SIG-M5 treated with dmso at 0.1 percent for 504 hours (cell line): ENCODE results near the gene ZNF334.
A peak's percentile ranks its signal among the peaks of the same experiment; 100 is the strongest.

Experiments
- DNase-seq: peaks from one replicate; lab custom pipeline; 2025; ENCODE audit not compliant: unreplicated experiment; lab: John Stamatoyannopoulos, UW

Gene ZNF334

DNA sequence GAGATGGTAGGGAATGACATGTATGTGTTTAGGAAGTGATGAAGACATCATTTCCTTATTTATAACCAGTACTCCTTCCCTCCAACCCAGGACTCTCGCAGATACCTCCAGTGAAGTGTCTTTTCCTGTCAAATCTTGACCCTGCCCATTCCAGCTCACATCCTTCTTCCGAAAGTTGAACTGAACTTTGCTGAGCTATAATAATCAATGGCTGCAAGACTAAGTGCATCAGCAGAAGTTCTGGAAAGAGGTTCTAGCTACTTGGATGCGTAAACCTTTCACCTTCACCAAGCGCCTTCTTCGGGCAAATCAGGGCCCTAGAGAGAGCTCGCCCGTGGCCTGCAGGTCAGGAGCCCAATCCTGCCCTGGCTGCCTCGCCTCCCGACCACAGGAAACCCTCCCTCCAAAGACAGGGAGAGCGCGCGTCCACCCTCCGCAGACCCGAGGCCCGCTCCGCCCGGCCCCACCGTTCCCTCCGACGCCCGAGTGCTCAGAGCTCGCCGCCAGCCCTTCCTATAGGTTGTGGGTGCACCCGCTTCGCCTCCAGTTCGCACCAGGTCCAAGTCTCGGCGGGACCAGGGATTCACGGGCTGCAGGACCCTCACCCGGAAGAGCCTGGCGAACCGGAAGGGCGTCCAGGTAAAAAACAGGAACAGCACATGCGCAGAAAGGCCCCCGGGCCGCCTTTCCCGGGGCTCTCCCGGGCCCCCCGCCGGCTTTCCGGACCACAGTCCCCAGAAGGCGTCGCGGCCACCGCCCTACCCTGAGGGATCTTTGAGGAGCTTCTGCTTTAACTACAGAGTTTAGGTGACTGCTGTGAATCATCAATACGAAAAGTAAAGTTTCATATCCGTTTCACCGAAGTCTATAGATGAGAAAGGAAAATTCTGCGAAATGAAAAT is at the start of gene ZNF334:
Gene ZNF334, minus strand, starts transcription at position 617 of the 902 bp plus-strand sequence. CDS start 1,457 bp downstream, outside the sequence.
- DNase-seq = no peak

DNA sequence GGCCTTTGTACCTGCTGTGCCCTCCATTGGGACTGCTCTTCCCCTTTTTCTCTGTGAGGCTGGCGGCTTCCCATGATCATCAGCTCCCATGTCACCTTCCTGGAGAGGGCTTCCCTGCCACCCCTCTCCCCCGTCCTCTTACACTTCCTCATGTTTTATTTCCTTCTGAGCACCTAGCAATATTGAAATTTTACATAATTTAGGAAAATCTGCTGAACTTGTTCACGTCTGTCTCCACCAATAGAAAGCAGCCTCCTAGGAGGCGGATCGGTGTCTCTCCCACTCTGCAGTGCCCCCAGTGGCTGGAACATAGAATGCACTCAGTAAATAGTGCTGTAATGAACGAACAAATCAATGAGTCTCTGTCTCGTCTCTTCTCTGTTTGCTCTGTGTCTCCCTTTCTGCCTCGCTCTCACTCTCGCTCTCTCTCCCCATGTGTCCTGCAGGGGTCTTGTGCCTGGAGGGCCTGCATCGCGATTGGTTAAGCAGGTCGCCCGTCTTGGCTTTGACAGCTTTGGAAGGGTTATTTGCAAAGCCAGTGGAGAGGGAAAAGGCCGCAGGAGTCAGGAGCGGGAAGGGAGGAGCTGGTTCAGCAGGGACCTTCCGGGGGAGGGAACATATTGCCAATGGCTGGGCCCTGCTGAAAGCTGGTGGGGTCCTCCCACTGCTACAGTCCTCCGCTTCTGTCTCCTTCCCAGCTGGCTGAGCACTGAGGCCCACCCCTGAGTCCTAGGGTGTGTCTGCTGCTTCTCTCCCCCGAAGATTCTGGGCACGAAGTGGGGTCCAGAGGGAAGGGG is 49.2 kb upstream of the ZNF334 start:
- DNase-seq = peak; percentile 70

DNA sequence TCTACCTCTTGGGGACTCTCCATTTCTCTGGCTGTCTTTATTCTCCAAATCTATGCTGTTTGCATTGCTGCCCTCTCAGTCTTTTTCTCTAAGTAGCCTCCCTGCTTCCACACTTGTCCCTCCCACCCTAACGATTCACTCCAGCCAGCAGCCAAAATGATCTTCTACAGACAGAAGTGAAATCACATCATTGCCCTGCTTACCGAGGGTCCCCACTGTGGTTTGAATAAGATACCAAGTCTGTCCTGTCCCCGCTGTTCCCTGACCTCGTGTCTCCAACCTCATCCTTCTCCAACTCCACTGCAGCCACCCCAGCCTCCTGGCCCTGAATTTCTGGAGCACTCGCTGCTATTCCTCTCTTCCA is 48.6 kb upstream of the ZNF334 start:
- no peak for DNase-seq

DNA sequence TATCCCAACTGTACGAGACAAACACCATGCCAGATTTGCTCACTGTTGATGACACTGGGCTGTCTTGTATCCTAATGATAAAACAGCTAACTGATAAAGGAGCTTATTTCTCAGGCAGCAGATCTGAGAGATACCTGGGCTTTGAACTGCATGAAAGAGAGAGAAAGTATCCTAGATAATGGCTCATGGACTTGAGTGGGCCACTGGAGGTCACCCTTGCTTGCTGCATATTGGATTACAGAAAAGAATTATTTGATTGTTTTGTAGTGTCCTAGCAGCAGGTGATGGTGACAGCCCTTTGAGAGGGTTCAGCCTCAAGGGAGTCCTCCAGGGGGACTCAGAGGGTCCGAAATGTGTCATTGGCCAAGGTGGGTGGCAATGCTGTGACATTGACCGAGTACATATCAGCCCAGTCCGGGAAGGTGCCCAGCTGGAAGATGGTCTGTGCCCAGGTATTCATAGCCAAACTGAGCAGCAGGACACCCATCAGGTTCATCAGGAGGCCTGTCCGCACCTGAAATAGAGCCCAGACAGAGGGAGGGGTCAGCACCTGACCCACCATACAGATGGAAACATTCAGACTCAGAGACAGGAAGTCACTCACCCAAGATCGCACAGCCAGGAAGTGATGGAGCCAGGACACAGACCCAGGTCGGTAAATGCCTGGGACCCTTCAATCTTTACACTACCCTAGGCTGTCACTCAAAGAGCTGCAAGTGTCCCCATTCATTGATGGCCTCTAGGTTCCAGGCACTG is 46.5 kb upstream of the ZNF334 start:
- no peak for DNase-seq

DNA sequence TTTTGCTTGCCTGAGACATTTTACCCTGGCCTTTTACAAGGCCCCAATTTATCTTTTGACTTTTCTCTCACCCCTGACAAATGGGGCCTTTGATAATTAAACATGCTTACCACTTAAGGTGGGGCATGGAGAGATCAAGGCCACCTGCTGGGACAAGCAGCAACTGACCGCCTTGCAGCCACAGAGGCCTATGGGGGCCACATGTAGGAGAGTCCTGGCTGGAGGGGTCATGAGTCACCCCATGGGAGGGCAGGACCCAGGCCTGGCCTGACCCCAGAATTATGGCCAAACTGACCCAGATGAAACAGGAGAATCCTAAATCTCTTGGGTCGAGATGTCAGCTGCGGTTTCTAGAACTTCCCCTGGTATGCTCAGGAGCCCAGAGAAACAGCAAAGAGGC is 45.6 kb upstream of the ZNF334 start:
- no peak for DNase-seq

DNA sequence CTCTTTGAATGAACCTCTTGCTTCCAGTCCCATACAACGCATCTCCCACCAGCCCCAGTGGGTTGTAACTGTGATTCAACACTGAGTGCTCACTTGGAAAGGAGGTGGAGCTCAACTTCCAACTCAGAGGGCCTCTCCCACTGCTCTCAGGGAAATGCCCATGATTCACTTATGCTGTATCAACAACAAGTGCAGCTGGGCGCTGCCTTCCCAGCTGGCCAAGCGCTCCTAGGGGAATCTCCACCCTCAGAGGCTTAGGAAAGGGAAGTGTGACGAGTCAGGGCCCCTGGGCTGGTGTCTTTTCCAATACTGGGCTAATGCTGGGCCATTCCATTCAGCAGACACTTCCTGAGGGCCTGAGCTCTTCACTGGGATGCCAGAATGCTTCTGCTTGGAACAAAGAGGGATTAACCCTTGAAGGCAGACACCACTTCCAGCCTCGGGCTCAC is 45.2 kb upstream of the ZNF334 start:
- DNase-seq = no peak

DNA sequence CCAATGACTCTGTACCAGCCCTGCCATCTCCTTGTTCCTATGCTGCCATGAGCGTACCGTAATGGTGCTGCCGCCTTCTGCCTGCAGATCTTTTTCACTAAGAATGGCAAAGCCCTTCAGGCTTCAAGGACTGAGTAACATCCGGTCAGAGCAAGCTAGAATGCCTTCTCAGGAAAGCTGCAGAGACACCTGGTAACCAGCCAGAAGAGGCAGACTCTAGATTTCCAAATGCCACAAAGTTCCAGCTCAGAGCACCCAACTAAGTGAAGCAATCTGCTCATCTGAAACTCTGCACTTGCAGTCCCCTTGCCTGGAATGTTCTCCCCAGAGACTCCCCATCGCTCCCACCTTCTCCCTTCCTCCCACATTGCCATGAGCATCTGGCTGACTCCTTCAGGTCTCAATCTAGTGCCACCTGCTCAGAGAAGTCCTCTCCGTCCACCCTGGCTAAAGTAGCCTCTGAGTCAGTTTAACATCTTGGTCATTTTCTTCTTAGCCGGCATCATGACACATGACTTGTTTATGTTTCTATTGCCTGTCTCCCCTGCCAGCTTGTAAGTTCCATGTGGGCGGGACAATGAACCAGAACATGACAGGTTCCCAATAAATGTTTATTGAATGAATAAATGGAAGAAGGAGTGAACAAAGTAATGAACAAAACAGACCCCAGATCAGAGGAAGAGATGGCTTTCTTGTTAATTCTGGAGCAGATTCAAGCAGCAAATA is 44.0 kb upstream of the ZNF334 start:
- DNase-seq = no peak

DNA sequence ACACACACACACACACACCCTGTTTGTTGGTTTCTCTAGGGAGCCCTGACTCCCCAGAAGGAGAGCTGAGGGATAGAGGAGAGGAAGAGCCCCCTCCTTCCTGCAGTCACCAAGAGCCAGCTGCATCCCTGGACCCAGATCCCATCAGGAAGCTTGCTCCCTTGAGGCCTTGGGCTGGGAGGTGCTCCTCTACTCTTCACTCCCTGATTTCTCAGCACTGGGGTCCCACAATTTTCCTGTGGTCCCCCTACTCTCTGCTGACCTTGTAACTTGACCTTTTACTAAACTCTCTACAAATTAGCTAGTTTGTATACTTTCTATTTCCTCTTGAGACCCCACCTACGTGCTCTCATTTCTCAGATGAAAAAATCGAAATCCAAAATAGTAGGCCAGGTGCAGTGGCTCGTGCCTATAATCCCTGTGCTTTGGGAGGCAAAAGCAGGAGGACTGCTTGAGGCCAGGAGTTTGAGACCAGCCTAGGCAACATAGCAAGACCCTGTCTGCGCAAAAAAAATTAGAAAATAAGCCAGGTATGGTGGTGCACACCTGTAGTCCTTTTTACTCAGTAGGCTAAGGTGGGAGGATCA is 42.1 kb upstream of the ZNF334 start:
- no peak for DNase-seq

DNA sequence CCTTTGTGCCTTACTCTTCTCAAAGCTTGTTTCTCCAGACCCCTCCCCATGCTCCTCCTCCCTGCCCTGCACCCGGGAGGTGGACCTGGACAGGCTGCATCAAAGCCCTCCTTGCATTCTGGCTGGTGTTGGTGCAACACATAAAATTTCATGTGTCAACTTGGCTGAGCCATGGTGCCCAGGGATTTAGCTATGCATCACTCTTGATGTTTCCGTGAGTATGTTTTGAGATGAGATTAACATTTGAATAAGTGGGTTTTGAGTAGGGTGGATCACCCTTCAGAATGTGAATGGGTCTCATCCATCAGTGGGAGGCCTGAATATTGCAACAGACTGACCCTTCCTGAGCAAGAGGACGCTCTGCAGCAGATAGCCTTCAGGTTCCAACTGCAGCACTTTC is 41.5 kb upstream of the ZNF334 start:
- DNase-seq = no peak

DNA sequence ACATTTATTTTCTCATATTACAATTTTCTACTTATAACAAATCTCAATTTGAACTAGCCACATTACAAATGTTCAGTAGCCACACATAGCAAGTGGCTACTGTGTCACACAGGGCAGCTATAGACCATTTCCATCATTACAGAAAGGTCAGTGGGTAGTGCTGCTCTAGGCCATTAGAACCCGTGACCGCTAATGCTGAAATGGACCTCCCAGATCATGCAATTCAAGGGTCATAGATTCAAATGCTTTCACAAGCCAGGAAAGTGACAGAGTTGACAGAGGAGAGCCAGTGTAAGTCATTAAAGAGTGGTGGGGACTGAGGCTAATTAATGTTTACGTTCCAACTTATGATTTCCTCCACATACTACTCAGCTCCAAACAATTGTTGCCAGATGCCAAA is 40.6 kb upstream of the ZNF334 start:
- DNase-seq = no peak

DNA sequence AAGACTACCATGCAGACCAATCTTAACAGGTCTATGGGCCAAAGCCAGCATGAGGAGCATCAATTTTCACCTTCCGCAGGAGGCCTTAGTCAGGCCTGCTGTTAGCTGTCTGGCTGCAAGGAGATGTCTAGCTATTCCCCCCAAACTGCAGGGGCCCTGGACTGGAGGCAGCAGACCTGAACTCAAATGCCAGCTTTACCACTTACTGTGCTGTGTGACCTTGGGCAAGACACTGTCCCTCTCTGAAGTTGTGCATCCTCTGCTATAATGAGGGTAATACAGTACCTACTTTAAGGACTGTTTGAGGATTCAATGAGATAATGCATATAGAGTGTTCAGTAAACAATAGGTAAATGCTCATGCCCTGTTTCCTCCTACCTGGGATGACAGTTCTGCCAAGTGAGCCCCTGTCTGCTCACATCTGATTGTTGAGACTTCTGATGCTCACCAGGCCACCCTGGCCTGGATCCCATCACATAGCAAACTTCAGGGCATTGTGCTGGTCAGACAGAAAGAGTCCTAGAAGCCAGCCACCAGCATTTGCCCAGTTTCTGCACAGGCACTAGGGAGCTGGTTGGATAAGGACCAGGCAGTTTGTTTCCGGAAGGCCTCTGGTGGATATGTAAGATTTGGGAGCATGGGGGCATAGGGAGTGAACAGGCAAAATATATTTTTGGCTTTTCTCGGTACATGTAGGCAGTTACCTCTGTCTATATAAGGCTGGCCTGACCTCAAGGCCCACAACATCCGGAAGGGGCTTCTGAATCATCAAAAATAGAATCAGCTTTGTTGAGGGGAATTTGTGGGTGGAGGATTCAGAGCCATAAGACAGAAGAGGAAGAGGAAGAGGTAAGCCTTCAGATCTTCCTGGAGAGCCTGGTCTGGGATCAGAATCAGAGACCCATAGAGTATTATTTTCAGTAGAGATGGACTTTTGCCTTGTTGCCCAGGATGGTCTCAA is 39.4 kb upstream of the ZNF334 start:
- peak; percentile 95 for DNase-seq

DNA sequence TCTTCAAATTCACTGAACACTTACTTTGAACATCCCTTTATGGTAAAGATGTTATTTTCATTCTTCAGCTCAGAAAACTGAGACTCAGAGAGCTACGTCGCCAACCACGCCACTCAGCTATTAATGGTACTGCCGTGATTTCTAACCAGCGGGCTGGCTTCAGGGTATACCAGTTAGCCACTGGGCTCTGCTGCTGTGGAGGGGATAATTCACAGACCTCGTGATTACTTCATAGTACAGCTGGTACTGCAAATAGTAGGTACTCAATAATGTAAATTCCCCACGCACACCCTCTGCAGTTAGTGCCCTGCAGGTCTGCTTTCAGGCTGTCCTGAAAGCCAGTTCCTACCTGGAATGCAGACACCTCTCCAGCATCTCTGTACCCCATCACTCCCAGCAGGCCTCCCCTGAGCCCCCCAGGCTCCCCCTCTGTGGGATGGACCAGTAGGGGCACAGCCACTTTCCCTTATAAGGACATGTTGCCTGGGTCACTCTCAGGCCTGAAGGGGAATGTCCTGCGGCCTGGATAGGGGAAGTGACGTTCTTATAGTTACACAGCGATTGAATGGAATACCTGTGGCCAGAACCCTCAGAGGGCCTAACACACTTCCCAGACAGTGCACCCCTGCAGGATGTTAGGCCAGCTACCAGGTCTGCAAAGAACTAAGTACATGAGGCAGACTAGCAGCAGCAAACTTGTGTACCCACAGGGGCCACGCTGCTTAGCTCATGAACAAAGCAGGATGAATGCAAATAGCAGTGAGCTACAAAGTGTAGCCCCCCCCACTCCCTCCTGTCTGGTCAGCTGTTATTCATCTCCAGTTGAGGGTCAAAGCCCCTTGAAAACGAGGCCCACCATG is 38.4 kb upstream of the ZNF334 start:
- no peak for DNase-seq

DNA sequence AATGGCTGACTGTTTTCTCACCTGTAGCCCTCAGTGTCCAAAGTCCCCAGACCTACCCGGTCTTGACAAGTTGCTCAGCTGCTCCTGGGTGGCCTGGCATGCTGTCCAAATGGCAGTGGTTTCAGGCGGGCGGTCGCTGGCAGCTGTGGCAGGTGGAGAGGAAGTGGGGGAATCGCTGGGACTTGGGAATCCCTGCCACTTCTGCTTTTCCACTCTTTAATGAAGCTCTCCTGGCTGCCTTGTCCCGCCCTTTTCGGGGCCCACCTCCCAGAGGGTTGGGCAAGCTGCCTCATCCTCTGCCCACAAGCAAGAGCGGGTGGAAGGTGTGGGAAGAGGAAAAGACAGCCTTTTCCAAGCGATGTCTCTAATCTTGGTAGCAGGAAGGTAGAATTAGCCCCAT is 37.1 kb upstream of the ZNF334 start, which contains the start of gene OCSTAMP:
Gene OCSTAMP, minus strand, starts transcription at position 194 of the 400 bp plus-strand sequence. Its CDS starts 94 bp downstream, at position 100.
- peak; percentile 82 for DNase-seq

DNA sequence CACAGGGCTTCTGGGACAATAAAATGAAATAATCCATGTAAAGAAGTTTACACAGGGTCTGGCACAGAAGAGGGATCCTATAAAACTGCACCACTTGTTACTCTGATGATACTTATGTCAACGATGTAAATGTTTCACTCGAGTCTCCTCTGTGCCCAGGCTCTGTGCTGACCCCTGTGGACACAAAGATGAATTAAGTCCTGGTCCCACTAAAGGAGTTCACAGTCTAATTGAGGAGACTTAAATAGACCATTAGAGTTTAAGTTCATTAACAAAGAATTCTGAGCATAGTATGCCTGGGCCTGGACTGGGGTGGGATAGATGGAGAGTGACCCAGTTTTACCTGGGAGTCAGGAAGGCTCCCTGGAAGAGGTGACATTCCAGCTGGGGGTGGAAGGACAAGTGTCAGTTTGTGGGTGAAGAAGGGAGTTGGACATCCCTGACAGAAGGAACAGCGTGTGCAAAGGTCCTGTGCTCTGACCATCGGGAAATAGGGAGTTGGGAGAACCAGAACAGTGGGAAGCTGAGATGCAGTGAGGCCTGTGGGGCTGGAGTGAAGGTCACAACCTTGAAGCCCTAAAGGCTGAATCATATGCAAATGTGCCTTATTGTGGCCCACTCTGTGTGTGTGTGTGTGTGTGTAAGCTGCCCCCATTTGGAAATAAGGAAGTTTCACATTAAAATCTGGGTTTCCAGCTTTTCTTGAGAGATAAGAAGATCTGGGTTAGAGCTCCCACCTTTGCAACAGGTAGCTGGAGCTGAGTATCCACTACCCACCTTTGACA is 36.0 kb upstream of the ZNF334 start:
- peak; percentile 19 for DNase-seq

DNA sequence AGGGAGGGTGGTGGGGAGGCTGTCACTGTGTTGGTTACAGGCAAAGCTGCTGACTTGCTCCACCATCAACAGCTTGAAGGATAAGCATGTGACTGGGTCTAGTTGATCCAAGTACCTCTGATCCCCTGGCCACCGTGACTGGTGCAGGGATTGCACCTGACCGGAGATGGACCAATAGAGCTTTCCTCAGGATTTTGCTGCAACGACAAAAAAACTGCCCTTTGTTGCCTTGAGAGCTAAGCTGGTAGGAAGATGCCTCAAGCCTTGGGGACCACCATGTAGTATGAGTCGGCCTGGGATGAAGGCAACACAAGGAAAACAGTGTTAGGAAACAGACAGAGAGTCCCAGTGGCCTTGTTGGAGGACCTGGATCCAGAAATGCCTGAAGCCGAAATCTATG is 35.3 kb upstream of the ZNF334 start:
- DNase-seq = no peak

DNA sequence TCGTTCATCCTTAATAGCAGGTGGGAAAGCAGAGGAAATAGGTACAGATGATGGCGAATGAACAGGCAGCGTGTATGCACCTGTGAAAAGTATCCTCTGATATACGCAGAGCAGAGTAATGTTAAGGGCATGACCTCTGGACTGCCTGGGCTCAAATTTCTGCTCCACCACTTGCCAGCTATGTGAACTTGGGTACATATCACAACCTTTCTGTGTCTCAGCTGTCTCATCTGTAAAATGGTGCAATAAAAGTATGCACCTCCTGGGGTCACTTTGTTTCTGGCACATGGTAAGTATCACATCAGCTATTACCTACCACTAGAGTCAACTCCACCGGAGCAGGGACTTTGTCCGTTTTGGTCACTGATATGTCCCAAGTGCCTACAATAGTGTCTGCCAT is 34.6 kb upstream of the ZNF334 start:
- DNase-seq = no peak

DNA sequence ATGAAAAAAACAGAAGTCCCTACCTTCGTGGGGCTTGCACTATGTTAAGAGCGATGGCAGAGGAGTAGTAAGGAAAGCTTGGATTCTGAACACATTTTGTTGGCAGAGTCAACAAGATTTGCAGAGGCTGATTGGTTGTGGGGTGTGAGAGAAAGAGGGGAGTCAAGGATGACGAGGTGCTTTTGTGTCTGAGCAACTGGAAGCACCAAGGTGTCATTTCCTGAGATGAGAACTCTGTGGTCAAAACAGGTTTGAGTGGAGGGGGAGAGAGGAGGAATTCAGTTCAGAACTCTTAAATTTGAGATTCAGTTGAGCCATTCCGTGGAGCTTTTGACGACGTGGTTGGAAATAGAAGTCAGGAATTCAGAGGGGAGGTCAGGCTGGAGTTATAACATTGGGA is 33.6 kb upstream of the ZNF334 start:
- no peak for DNase-seq
